CD4-positive, alpha-beta memory T cell (primary cell): ENCODE data around the gene PHKG1. TPM values are rescaled to one million over a fixed set of nuclear protein-coding genes. Genes with fewer than 3 reads are reported as not detected.
A peak's percentile ranks its signal among the peaks of the same experiment; 100 is the strongest.
"Not testable (repeated sequence)": the region's sequence is repeated elsewhere in the genome, so short reads cannot be mapped to it uniquely, and the experiment has no call there.

ENCODE experiments used
- CTCF ChIA-PET: fragments of 350-600 bp; sonication (Branson Sonifier 250); formaldehyde crosslinking; loops from one replicate; lab custom pipeline; 2021; ENCODE audit warnings: inconsistent platforms; ENCODE audit not compliant: partially characterized antibody; lab: Charles Lee
- POLR2A ChIA-PET: fragments of 350-600 bp; sonication (Branson Sonifier 250); formaldehyde crosslinking; loops from one replicate; lab custom pipeline; 2021; ENCODE audit not compliant: partially characterized antibody; lab: Charles Lee
- DNase-seq, 5 donors: peaks; one replicate each; pipeline versions ENCODE4 v3.0.0 to v3.0.0-alpha.2; 2020 to 2022; ENCODE audit warnings: mixed read lengths in 1 of 5
- H3K27ac ChIP-seq: one replicate; pipeline ENCODE4 v1.7.0; 2013; ENCODE audit warnings: low read depth, low read length
- H3K27me3 ChIP-seq: 2 replicates; pipeline ENCODE4 v1.7.0; 2013; ENCODE audit warnings: mild to moderate bottlenecking, low read length, moderate library complexity; ENCODE audit not compliant: insufficient read depth
- H3K36me3 ChIP-seq: 2 replicates; pipeline ENCODE4 v1.7.0; 2013; ENCODE audit warnings: mild to moderate bottlenecking, low read length, moderate library complexity; ENCODE audit not compliant: insufficient read depth
- H3K4me1 ChIP-seq: 2 replicates; pipeline ENCODE4 v1.7.0; 2013; ENCODE audit warnings: mild to moderate bottlenecking, low read length, moderate library complexity; ENCODE audit not compliant: insufficient read depth
- H3K4me3 ChIP-seq, 2 donors: one replicate each; pipeline ENCODE4 v1.7.0; 2013; ENCODE audit warnings: low read length in 2 of 2, mild to moderate bottlenecking in 1 of 2
- H3K9me3 ChIP-seq, 2 donors: one replicate each; pipeline ENCODE4 v1.7.0; 2013; ENCODE audit warnings: low read length in 2 of 2, control low read depth in 1 of 2; ENCODE audit not compliant: control insufficient read depth in 1 of 2
- H3K27ac Mint-ChIP-seq, 7 donors: one replicate each; pipeline ENCODE4 v1.8.0; 2020 to 2021; ENCODE audit warnings: mixed read lengths in 7 of 7, mild to moderate bottlenecking in 6 of 7, inconsistent platforms in 3 of 7, moderate library complexity in 3 of 7
- H3K27me3 Mint-ChIP-seq, 2 donors: one replicate each; pipeline ENCODE4 v1.8.0; 2020 to 2021; ENCODE audit warnings: mixed read lengths in 2 of 2
- H3K36me3 Mint-ChIP-seq, 2 donors: one replicate each; pipeline ENCODE4 v1.8.0; 2020 to 2021; ENCODE audit warnings: mixed read lengths in 2 of 2, inconsistent platforms in 1 of 2, mild to moderate bottlenecking in 1 of 2
- H3K4me1 Mint-ChIP-seq, 4 donors: one replicate each; pipeline ENCODE4 v1.8.0; 2020 to 2021; ENCODE audit warnings: mixed read lengths in 4 of 4, mild to moderate bottlenecking in 1 of 4
- H3K4me3 Mint-ChIP-seq, 8 donors: one replicate each; pipeline ENCODE4 v1.8.0; 2020 to 2021; ENCODE audit warnings: mixed read lengths in 8 of 8, mild to moderate bottlenecking in 7 of 8, moderate library complexity in 6 of 8, inconsistent platforms in 3 of 8
- H3K9me3 Mint-ChIP-seq, 8 donors: one replicate each; pipeline ENCODE4 v1.8.0; 2020 to 2021; ENCODE audit warnings: mixed read lengths in 8 of 8, mild to moderate bottlenecking in 5 of 8, inconsistent platforms in 3 of 8, moderate library complexity in 1 of 8
- intact Hi-C: fragments of 100-400 bp; cut with micrococcal nuclease; formaldehyde crosslinking; loops from one replicate; pipeline ENCODE4 v1.15.1; 2023
- polyA plus RNA-seq, 2 donors: library from polyadenylated mRNA; unstranded; fragments of 300-500 nt; fragmentation: Illumina TruSeq; gene quantifications; one replicate each; pipeline ENCODE4 v1.2.3, GENCODE V29; 2021
- total RNA-seq, 2 experiments: library from RNA; stranded (reverse); gene quantifications; one replicate each; pipeline ENCODE4 v1.2.3, GENCODE V29; 2021

The PHKG1 gene
- total RNA-seq, result 1 to 10 TPM; 2.9 to 3.7 TPM
- under 1 TPM in 1 of 2 donors, not detected in 1; 0.53 TPM for polyA plus RNA-seq

DNA sequence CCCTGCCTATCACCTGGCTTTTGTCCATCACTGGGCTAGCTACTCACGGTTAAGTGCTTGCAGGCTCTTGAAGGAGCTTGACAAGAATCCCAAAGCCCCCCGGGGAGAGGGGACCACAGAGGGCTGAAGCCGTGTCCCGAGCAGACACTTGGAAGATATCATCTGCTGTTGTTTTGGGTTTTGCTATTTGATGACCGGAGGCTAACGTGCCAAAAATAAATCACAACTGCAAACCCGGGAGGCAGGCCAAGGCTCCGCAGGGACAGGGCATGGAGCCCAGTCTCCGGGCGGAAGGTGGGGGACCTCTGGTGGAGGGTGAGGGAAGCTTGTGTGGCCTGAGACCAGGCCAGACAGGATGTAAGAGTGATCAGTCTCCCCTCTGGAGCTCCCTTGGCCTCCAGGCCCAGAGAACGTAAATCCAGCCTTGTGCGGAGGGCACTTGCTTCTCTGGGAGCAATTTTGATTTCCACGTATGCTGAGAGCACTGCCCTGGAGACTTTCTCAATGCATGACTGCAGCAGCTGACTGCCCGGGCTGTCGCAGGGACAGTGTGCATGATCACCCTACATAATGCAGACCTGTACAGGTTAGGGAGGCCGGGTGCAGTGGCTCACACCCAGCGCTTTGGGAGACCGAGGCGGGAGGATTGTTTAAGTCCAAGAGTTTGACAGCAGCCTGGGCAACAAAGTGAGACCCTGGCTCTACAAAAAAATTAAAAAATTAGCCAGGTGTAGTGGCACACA lies at the start of gene PHKG1:
Gene PHKG1 (minus strand): TSS at position 164 of the 743 bp plus-strand sequence. CDS start 4,011 bp downstream, outside the sequence.
- Mint-ChIP-seq H3K27me3 (no peaks in the 10 kb centered on the region), H3K9me3 (no peaks in the 10 kb centered on the region), H3K27ac (peak within 1 kb of the TSS in 1 of 7 donors; percentile 74), H3K36me3 (peaks cover 7 to 11% of the 10 kb centered on the region in 2 donors), H3K4me3 (no peak within 1 kb of the TSS), H3K4me1 (no peaks in the 10 kb centered on the region)
- no peaks in the 10 kb centered on the region for H3K9me3 ChIP-seq
- no peak within 1 kb of the TSS for H3K27ac ChIP-seq
- no peak for DNase-seq
- no peaks in the 10 kb centered on the region for H3K4me1 ChIP-seq
- ChIA-PET CTCF (interaction anchor here (2.0 kb wide), 1 partner anchor 18 kb away, joined by 8 read pairs; no protein-coding TSS in a partner anchor), POLR2A (no interaction called here)
- H3K4me3 ChIP-seq, result no peak within 1 kb of the TSS
- H3K36me3 ChIP-seq, result no peaks in the 10 kb centered on the region
- no peaks in the 10 kb centered on the region for H3K27me3 ChIP-seq
- intact Hi-C loops, result no loop called here

DNA sequence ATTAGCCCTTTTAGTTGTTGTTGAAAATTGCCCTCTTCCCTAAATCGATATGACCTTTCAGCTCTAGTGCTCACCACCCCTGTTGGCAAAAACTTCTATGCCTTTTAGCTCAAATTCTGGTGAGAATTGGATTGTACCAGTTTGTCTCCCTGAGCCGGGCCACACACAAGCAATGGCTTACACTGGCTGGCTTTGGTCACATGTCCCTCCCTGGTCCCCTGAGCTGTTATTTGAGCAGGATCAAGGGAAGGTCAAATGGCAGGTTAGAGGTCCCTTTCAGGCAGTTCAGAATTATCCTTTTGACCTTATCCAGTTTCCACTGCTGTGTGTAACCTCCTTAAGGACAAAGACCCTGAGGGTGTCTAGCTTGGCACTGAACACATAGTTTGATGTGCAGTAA lies 38.3 kb upstream of the PHKG1 start:
- H3K36me3 ChIP-seq, intact Hi-C loops, H3K27me3 Mint-ChIP-seq: not testable (repeated sequence)

DNA sequence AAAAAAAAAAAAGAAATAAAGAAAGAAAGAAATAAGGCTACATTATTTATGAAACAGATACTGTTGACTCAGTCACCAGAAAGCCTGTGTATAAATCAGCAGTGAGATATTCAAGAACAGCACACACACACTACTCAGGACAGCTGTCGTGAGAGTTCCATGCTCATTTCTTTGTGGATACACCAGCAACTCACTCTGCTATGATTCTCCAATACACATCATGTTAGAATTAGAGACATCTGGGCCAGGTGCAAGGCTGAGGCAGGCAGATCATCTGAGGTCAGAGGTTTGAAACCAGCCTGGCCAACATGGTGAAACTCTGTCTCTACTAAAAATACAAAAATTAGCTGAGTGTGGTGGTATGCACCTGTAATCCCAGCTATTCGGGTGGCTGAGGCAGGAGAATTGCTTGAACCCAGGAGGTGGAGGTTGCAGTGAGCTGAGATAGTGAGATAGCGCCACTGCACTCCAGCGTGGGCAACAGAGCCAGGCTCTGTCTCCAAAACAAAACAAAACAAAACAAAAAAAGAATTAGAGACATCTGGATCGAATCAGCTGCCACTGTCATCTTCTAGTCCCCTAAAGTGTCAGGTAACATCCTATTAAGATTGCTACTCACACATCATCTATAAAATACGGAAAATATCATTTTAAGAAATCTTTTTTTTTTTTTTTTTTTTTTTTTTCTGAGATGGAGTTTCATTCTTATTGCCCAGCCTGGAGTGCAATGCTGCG lies 34.7 kb upstream of the PHKG1 start:
- CTCF ChIA-PET, result no interaction called here
- Mint-ChIP-seq H3K27me3 (no peaks in the 10 kb centered on the region), H3K27ac (peak overlapping the region in 1 of 7 donors; percentile 4), H3K36me3 (no peaks in the 10 kb centered on the region), H3K4me3 (no peak overlapping the region), H3K4me1 (no peaks in the 10 kb centered on the region), H3K9me3 (no peaks in the 10 kb centered on the region)
- Histone ChIP-seq H3K27ac (no peak overlapping the region), H3K9me3 (no peaks in the 10 kb centered on the region), H3K4me1 (no peaks in the 10 kb centered on the region), H3K36me3 (no peaks in the 10 kb centered on the region), H3K4me3 (no peak overlapping the region), H3K27me3 (no peaks in the 10 kb centered on the region)
- DNase-seq, result no peak
- POLR2A ChIA-PET, result no interaction called here
- intact Hi-C loops, result no loop called here

More for the DNA sequence above, 38.3 kb upstream of the PHKG1 start:
- H3K9me3 Mint-ChIP-seq, H3K4me1 ChIP-seq, H3K4me1 Mint-ChIP-seq, H3K36me3 Mint-ChIP-seq, H3K9me3 ChIP-seq, H3K4me3 Mint-ChIP-seq, H3K4me3 ChIP-seq, H3K27ac Mint-ChIP-seq, DNase-seq, CTCF ChIA-PET, H3K27me3 ChIP-seq, POLR2A ChIA-PET, H3K27ac ChIP-seq: not testable (repeated sequence)

DNA sequence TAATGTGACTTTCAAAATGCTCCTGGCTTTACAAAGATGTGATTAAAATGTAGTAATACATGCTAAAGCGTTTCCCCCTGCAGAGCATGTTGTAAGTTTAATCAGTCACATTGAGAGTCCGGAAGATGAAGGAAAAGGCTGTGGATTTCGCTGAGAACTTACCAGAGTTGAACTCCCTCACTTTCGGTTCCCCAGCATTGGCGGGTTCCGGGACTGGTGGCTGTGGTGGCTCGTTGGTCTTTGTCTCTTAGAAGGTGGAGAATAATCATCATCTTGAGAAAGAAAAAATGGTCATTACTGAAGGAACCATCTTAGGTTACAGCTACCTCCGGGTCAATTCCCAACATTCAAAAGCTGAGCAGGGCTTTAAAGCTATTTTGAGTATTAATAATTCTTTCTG lies 33.1 kb upstream of the PHKG1 start:
- POLR2A ChIA-PET, result no interaction called here
- Mint-ChIP-seq H3K4me3 (no peak overlapping the region), H3K36me3 (no peaks in the 10 kb centered on the region), H3K27me3 (peaks cover 0 to 3% of the 10 kb centered on the region in 2 donors), H3K9me3 (no peaks in the 10 kb centered on the region), H3K4me1 (no peaks in the 10 kb centered on the region), H3K27ac (no peak overlapping the region)
- H3K9me3 ChIP-seq, result no peaks in the 10 kb centered on the region
- no peak overlapping the region for H3K4me3 ChIP-seq
- no peaks in the 10 kb centered on the region for H3K36me3 ChIP-seq
- CTCF ChIA-PET, result no interaction called here
- intact Hi-C loops, result no loop called here
- no peaks in the 10 kb centered on the region for H3K27me3 ChIP-seq
- H3K4me1 ChIP-seq, result no peaks in the 10 kb centered on the region
- no peak for DNase-seq
- no peak overlapping the region for H3K27ac ChIP-seq

DNA sequence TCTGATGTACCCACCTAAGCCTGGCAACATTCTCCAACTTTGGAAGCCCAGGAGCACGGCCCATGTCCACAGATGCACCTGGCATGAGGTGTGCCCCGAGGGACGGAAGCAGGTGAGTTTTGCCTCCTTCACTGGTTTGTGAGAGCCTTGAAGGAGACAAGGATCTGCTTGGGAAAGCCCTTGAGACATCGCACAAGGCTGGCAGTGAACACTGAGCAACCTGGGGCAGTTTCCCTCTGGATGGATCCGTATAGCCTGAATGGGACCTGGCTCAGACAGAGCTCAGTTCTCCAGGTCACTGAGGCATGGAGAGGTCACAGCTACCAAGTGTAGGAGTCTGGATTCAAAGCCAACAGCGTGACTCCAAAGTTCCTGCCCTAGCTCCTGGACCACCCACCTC lies 32.2 kb upstream of the PHKG1 start:
- no peak overlapping the region for H3K27ac Mint-ChIP-seq
- peaks cover 0 to 6% of the 10 kb centered on the region in 2 donors for H3K27me3 Mint-ChIP-seq
- intact Hi-C loops, result no loop called here
- Histone ChIP-seq H3K4me1 (no peaks in the 10 kb centered on the region), H3K27ac (no peak overlapping the region), H3K36me3 (no peaks in the 10 kb centered on the region), H3K4me3 (no peak overlapping the region), H3K9me3 (no peaks in the 10 kb centered on the region), H3K27me3 (no peaks in the 10 kb centered on the region)
- POLR2A ChIA-PET, result interaction anchor here (0.6 kb wide), 1 partner anchor 863 kb away, joined by 4 read pairs; no protein-coding TSS in a partner anchor
- no peak overlapping the region for H3K4me3 Mint-ChIP-seq
- DNase-seq, result no peak
- H3K4me1 Mint-ChIP-seq, result no peaks in the 10 kb centered on the region
- CTCF ChIA-PET, result no interaction called here
- H3K9me3 Mint-ChIP-seq, result no peaks in the 10 kb centered on the region
- no peaks in the 10 kb centered on the region for H3K36me3 Mint-ChIP-seq

DNA sequence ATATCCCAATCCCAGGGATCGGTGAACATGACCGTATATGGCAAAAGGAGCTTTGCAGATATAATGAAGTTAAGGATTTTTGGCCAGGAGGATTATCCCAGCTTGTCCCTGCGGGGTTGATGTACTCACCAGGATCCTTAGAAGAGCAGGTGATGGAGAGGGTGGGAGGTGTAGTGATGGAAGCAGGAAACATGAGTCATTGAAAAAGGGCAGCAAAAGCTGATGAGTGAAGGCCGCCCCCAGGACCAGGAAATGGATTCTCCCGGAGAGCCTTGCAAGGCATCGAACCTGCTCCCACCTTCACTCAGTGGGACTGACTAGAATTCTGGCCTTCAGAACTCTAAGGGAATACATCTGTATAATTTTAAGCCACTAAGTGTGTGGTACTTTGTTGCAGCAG lies 28.7 kb upstream of the PHKG1 start:
- CTCF ChIA-PET, result no interaction called here
- DNase-seq, result no peak
- H3K27me3 Mint-ChIP-seq, result peaks cover 12 to 24% of the 10 kb centered on the region in 2 donors
- H3K4me1 Mint-ChIP-seq, result no peaks in the 10 kb centered on the region
- Histone ChIP-seq H3K36me3 (no peaks in the 10 kb centered on the region), H3K9me3 (no peaks in the 10 kb centered on the region), H3K4me1 (no peaks in the 10 kb centered on the region), H3K4me3 (no peak overlapping the region), H3K27me3 (no peaks in the 10 kb centered on the region), H3K27ac (no peak overlapping the region)
- H3K9me3 Mint-ChIP-seq, result no peaks in the 10 kb centered on the region
- H3K27ac Mint-ChIP-seq, result no peak overlapping the region
- no peaks in the 10 kb centered on the region for H3K36me3 Mint-ChIP-seq
- intact Hi-C loops, result no loop called here
- POLR2A ChIA-PET, result no interaction called here
- H3K4me3 Mint-ChIP-seq, result no peak overlapping the region

DNA sequence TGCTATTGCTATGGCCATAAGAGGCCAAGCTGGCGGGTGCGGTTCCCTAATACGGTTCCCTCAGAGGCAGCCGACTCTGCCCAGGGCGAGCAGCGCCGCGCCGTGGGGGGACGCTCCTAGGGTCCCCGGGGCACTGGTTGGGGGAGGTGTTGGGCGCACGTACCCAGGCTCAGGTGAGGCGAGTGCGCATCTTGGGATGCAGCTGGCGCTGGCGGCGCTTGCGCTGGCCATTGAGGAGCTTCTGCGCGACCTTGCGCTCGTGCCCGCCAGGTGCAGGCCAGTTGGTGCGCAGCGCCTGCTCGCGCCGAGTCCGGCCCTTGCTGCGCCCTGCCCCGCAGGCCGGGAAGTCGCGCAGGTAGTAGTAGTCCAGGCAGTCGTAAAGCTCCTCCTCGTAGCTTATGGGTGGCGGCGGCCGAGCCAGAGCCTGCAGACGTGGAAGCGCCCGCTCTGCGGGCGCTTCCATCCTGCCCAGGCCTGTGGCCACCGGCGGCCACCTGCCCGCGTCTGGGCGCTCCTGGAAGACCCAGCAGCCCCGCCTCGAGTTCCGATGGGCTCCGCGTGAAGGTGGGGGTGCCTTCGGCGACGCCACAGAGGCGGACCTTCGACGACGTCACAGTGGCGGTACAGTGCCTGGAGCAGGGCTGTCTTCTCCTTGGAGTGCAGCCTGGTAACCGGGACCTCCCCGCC lies 23.2 kb upstream of the PHKG1 start, which contains the start of gene NUPR2:
Gene NUPR2 (minus strand): TSS at position 566 of the 687 bp plus-strand sequence. CDS start 103 bp downstream, at position 463.
- intact Hi-C loops, result no loop called here

More for the DNA sequence above, 23.2 kb upstream of the PHKG1 start, which contains the start of gene NUPR2:
- no peaks in the 10 kb centered on the region for H3K9me3 ChIP-seq
- H3K27ac ChIP-seq, result no peak within 1 kb of the TSS
- H3K4me1 Mint-ChIP-seq, result peaks cover 0 to 1% (median 0%) of the 10 kb centered on the region in 4 donors
- H3K9me3 Mint-ChIP-seq, result no peaks in the 10 kb centered on the region
- H3K4me3 Mint-ChIP-seq, result peak within 1 kb of the TSS in 2 of 8 donors; percentile 21 to 61
- H3K36me3 ChIP-seq, result no peaks in the 10 kb centered on the region
- DNase-seq, result no peak
- POLR2A ChIA-PET, result interaction anchor here (1.1 to 1.2 kb wide), 2 partner anchors 9 to 151 kb away, joined by 3 read pairs; partner anchors contain the start of gene NIPSNAP2
- H3K27ac Mint-ChIP-seq, result no peak within 1 kb of the TSS
- no peaks in the 10 kb centered on the region for H3K36me3 Mint-ChIP-seq
- H3K4me1 ChIP-seq, result no peaks in the 10 kb centered on the region
- no peaks in the 10 kb centered on the region for H3K27me3 ChIP-seq
- CTCF ChIA-PET, result no interaction called here
- H3K4me3 ChIP-seq, result no peak within 1 kb of the TSS
- peaks cover 13 to 22% of the 10 kb centered on the region in 2 donors for H3K27me3 Mint-ChIP-seq
